HG03342 (cell line): ENCODE results near the gene CES1.
"Not testable (repeated sequence)": the region's sequence is repeated elsewhere in the genome, so short reads cannot be mapped to it uniquely, and the experiment has no call there.

Source experiments
- ATAC-seq: cut with Tn5 transposase; IDR thresholded peaks from one replicate; pipeline ENCODE4 v1.9.1; 2021; ENCODE audit warnings: mild to moderate bottlenecking, moderate library complexity; ENCODE audit not compliant: unreplicated experiment

CES1 gene

GRCh38 chr16:55832425-55832772 lies 497 bp downstream of the CES1 start:
- no peak for ATAC-seq

GRCh38 chr16:55830658-55831294 lies 2.1 kb downstream of the CES1 start:
- no peak for ATAC-seq

DNA sequence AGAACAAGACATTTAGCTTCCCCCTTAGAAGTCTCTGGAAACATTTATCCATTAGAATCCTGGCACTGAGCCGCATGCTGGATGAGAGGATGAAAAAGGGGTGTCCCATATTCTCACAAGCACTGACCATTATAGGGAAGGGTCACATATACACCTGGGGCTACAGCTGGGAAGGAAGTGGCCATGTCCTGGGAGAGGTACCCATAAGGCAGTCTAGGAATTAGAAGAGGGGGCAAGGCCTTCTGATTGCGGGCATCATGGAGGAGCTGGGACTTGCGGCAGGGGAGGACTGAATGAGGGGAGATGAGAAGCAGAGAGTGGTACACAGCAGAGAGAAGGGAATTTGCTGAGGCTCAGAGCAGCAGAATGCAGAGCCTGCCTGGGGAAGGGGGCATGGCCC lies 3.7 kb downstream of the CES1 start:
- ATAC-seq = not testable (repeated sequence)

DNA sequence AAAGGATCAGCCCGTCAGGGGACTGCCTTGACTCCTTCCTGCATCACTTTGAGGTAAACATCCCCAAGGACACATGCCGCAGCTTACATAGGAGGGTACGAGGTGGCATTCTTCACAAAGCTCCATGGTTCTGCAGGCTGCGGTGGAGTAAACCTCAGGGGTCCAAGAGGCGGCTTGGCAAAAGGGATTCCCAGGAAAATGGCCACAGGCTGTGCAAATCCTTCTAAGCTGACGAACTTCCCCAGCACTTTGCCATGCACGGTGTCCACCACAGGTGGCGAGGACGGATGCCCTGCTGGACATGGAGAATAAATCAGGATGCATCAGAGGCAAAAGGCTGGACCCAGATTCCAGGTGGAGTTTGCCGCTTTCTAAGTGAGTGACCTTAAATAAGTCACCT lies 4.2 kb downstream of the CES1 start:
- ATAC-seq = no peak

- ATAC-seq = no peak
Measured at GRCh38 chr16:55825115-55825728, 7.7 kb downstream of the CES1 start.

DNA sequence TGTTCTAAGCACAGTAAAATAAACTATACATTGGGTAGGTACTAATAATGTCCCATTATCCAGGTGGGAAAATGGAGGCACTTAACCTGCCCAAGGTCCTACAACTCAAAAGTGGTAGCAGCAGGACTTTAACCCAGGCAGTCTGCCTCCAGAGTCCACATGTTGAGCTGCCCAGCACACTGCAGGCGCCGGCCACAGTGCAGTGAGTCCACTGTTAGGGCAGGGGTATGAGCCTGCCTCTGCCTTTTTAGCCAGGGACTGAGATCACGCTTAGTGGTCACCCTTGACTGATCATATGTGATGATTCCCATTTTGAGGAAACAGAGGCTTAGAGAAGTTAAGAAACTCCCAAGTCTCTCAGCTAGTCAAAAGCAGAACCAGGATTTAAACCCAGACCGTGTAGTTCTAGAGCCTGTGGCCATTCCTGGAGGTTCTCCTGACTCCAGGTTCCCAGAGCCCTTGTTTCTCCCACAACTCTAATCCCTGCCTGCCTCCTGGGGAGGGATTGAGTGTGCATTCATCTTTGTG lies 8.4 kb downstream of the CES1 start:
- no peak for ATAC-seq

DNA sequence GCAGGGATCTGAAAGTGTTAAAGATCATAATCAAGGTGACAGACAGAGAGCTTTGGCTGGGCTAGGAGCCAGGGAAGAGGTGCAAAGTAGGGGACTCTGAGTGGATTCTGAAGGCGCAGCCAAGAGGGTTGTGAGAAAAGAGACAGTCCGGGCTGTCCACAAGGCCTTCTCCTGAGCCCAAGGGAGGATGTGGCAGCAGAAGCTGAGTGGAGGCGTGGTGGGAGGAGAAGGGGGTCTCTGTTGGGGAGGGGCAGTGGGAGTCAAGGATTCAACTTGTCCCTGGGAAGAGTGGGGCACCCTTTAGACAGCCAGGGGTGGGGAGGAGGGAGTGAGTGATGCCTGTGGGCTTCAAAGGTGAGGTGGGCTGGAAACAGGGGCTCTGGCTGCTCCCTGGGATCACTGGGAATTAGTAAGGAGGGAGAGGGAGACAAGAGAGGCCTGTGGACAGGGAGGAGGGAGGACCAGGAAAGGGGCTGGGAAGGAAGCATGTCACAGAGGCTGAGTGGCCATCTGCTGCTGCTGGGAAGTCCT lies 10.6 kb downstream of the CES1 start:
- ATAC-seq = no peak

DNA sequence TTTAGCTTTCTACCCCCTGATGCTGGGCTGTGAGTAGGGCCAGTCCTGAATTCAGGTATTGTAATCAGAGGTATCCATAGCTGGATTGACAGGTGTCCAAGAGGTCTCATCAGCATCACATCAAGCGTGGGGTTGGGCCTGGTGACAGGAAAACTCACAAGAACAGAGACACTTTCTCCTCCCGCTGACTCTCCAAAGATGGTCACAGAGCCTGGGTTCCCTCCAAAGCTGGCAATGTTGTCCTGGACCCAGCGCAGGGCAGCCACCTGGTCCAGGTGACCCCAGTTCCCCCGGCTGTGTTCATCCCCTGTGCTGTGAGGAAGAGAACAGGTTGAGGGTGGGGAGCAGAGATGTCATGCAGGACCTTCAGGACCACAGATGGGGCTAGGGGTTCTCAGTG lies 11.7 kb downstream of the CES1 start:
- no peak for ATAC-seq

DNA sequence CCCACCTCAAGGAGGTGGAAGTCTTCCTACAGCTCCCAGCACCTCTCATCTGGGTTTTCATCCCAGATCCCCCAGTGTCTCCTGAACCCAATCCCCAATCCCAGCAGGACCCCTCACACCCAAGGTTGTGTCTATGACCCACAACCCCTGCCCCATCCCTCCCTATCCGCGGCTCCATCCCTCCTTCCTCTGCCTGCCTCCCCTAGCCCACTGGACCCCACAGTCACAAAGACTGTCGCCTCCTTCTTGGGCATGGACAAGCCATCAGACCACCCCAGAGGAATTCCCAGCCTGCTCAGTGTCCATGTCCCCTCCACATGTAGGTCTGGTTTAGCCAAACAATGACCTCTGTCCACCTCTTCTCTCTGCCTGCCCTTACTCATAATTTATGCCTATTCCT lies 12.3 kb downstream of the CES1 start:
- ATAC-seq = no peak

GRCh38 chr16:55817236-55817912 lies 15.5 kb downstream of the CES1 start:
- ATAC-seq = no peak

DNA sequence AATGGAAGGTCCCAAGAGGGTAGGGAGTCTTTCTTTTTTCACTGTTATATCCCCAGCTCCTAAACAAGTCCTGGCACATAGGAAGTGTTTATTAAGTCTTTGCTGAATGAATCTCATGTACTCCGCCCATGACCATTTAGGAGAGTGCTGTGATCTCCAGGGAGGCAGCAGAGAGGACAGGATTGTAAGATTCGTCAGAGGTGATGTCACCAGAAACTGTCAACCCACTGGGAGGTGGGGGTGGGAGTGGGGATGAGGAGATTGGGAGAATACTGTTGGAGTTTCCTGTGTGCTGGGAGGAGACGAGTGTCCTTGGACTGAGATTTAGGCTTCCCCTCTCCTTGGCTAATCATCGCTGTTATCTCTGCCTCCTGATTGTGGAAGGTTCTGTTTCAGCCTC lies 16.7 kb downstream of the CES1 start:
- not testable (repeated sequence) for ATAC-seq

GRCh38 chr16:55815320-55815719 lies 17.6 kb downstream of the CES1 start:
- no peak for ATAC-seq

- ATAC-seq = not testable (repeated sequence)
Measured at GRCh38 chr16:55814174-55814573, 18.7 kb downstream of the CES1 start.

DNA sequence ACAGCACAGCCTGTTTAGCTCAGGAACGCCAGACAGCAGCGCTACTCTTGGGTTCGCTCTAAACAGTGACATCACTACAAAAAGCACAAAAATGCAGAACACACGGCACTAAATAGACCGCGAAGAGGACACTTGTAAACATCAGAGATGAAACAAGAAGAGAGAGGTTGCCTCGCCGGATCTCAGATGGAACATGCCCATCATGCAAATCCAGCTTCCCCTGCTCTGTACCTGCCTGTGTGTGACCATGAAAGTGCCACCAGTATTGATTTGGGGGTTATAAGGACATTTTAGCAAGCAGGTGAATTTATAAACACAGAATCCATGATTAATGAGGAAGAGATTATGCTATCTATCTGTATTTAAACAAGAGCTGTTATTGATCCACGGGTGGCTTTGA lies 19.2 kb downstream of the CES1 start:
- ATAC-seq = not testable (repeated sequence)

GRCh38 chr16:55812951-55813350 lies 19.9 kb downstream of the CES1 start:
- ATAC-seq = no peak

DNA sequence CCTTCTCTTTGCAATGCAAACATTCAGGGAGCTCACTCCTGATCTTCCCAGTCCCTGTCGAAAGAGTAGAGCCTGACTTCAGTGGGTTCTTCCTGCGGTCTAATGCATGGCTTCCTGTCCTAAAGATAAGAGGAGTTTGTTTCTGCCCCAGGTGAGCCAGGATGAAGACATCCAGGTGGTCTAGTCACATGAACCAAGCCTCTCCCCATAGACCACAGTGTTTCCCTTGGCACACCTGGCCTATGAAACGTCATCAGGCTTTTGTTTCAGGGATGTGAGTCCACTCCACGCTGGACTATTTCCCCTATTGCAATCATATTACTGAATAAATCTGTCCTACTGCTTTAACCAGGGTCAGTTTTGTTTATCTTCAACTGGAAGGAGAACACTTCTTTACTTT lies 21.1 kb downstream of the CES1 start:
- ATAC-seq = no peak

DNA sequence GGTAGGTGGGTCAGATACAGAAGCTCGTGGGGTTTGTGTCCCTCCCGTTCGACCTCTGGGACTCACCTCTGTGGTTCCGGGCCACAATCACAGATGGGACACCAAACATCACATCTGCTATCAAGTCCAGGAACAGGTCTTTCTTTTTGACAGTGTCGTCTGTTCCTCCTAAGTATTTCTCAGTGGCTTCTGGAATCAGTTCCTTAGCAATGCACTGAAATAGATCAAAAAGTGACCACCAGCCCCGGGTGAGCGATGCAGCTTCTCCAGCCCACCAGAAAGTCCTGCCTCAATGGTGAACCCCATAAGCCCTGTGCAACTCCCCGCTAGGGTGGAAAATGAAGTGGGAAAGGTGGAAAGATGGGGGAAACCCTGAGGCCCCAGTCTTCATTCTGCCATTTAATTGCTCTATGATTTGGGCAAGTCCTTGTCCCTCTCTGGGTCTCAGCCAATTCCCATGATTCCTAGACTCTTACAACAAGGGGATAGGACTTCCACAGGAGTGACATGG lies 22.4 kb downstream of the CES1 start:
- no peak for ATAC-seq

DNA sequence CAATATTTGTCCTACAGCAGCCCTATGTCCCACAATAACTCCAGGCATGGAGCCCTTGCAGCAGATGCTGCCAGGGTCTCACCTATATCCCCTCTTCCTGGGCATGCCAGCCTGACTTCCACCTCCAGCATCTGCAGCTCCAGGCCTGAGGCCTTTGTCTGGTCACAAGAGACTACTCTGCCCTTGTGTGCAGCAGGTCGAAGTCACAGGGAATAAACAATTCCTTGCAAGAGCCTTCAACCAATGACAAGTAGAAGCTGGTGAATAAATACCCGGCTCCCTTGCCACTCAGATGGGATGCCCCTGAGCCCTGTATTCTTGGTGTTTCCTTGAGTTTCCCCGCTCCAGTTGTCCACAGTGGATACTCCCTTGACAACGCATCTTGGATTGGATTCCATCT lies 23.0 kb downstream of the CES1 start:
- ATAC-seq = no peak

- ATAC-seq = no peak
Measured at GRCh38 chr16:55809386-55809785, 23.5 kb downstream of the CES1 start.

- not testable (repeated sequence) for ATAC-seq
Measured at GRCh38 chr16:55808286-55808685, 24.6 kb downstream of the CES1 start.

DNA sequence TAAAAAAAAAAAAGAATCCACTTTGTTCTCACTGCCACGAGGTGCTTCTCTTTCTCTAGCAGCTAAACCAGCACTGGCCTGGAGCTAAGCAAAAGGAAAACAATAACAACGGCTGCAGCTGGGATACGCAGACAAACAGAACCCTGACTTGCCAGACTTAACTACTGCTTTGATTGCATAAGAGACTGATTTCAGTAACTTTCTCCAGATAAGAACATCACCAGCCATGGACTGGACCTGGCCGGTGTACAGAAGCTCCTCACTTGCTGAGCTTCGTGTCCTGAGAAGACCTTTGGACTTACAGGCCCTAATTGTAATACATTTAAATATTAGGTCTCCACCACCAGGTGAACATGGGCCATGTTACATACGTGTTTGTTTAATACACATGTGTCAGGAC lies 27.8 kb downstream of the CES1 start:
- ATAC-seq = not testable (repeated sequence)

- not testable (repeated sequence) for ATAC-seq
Measured at GRCh38 chr16:55803681-55804080, 29.2 kb downstream of the CES1 start.
